ENCODE data around the gene BID. TPM values are rescaled to one million over a fixed set of nuclear protein-coding genes. Genes with fewer than 3 reads are reported as not detected.

Gene BID
- polyA plus RNA-seq, 1 donor from 2014 or later = 88.6 TPM

- H3K27ac ChIP-seq (ENCODE audit: low read length) = no peak overlapping the region
- no peaks in the 10 kb centered on the region for H3K79me2 ChIP-seq (replicated peaks; ENCODE audit: insufficient read depth, low read length)
- no peak overlapping the region for H3K4me3 ChIP-seq (ENCODE audit: low read length)
- no peak for TF ChIP-seq RAD21 (conservative IDR thresholded peaks at IDR 0.05)
- no peak for TF ChIP-seq EZH2 (IDR thresholded peaks at IDR 0.05; ENCODE audit: borderline replicate concordance, insufficient read depth, low read length, poor library complexity, severe bottlenecking)
- TF ChIP-seq TAF1 (IDR thresholded peaks at IDR 0.05; ENCODE audit: low read depth) = no peak
- TF ChIP-seq EP300 (conservative IDR thresholded peaks at IDR 0.05; ENCODE audit: poor library complexity, severe bottlenecking) = no peak
- TF ChIP-seq MXI1 (conservative IDR thresholded peaks at IDR 0.05; ENCODE audit: poor library complexity, severe bottlenecking) = no peak
- TF ChIP-seq REST (IDR thresholded peaks at IDR 0.05; ENCODE audit: borderline replicate concordance) = no peak
- no peak for TF ChIP-seq POLR2AphosphoS5 (IDR thresholded peaks at IDR 0.05)
- TF ChIP-seq CTCF (IDR thresholded peaks at IDR 0.05; ENCODE audit: poor library complexity, severe bottlenecking) = no peak
- TF ChIP-seq SMC3 (conservative IDR thresholded peaks at IDR 0.05; ENCODE audit: poor library complexity) = no peak
- no peak overlapping the region for H3K9ac ChIP-seq (ENCODE audit: low read length)
- H3F3A ChIP-seq (ENCODE audit: insufficient read depth, low read length, poor library complexity, severe bottlenecking) = no peaks in the 10 kb centered on the region
- H3K27me3 ChIP-seq (ENCODE audit: insufficient read depth, low read depth, low read length) = no peaks in the 10 kb centered on the region
- no peaks in the 10 kb centered on the region for H3K9me2 ChIP-seq (ENCODE audit: insufficient read depth, low read length)
- no peaks in the 10 kb centered on the region for H3K9me3 ChIP-seq (ENCODE audit: low read length)
- no peaks in the 10 kb centered on the region for H3K36me3 ChIP-seq (ENCODE audit: insufficient read depth, low read length)
- H3K4me2 ChIP-seq (ENCODE audit: low read length) = no peak overlapping the region
- H2AFZ ChIP-seq (ENCODE audit: low read depth, low read length) = no peak overlapping the region
- no peaks in the 10 kb centered on the region for H4K20me1 ChIP-seq (ENCODE audit: insufficient read depth)
Observed at GRCh38 chr22:17814084-17814483, 39.8 kb upstream of the BID start.

DNA sequence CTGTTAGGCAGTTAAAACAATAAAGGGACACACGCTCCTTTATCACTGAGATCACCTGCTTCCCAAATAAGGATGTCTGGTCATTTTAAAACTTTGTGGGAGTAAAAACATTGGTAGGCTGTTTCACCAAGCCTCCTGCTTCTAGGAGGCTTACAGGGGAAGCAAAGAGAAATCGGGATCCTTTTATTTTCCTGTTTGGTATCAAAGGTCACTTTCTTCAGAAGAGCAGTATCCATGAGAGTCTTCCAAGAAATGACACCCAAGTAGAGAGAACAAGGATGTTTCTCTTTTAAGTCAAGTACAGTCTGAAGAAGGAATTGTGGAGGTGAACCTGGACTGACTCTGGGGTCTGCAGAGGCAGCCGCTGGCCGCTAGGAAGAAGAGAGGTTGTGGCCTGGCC, 36.9 kb upstream of the BID start:
- Histone ChIP-seq H3K79me2 (replicated peaks; ENCODE audit: insufficient read depth, low read length) (no peaks in the 10 kb centered on the region), H2AFZ (ENCODE audit: low read depth, low read length) (no peak overlapping the region), H3K9me3 (ENCODE audit: low read length) (no peaks in the 10 kb centered on the region), H3K4me2 (ENCODE audit: low read length) (no peak overlapping the region), H3K9me2 (ENCODE audit: insufficient read depth, low read length) (no peaks in the 10 kb centered on the region), H4K20me1 (ENCODE audit: insufficient read depth) (no peaks in the 10 kb centered on the region), H3F3A (ENCODE audit: insufficient read depth, low read length, poor library complexity, severe bottlenecking) (no peaks in the 10 kb centered on the region), H3K36me3 (ENCODE audit: insufficient read depth, low read length) (no peaks in the 10 kb centered on the region), H3K4me3 (ENCODE audit: low read length) (no peak overlapping the region), H3K27ac (ENCODE audit: low read length) (no peak overlapping the region), H3K9ac (ENCODE audit: low read length) (no peak overlapping the region), H3K27me3 (ENCODE audit: insufficient read depth, low read depth, low read length) (no peaks in the 10 kb centered on the region)
- no peak for TF ChIP-seq TAF1 (IDR thresholded peaks at IDR 0.05; ENCODE audit: low read depth)
- TF ChIP-seq MXI1 (conservative IDR thresholded peaks at IDR 0.05; ENCODE audit: poor library complexity, severe bottlenecking) = no peak
- TF ChIP-seq REST (IDR thresholded peaks at IDR 0.05; ENCODE audit: borderline replicate concordance) = no peak
- TF ChIP-seq POLR2AphosphoS5 (IDR thresholded peaks at IDR 0.05) = no peak
- no peak for TF ChIP-seq SMC3 (conservative IDR thresholded peaks at IDR 0.05; ENCODE audit: poor library complexity)

Measured in neural cell (in vitro differentiated cells).